NCI-H2196 (cell line): Measurements from ENCODE around the gene FAM193A.
"Not testable (repeated sequence)": the region's sequence is repeated elsewhere in the genome, so short reads cannot be mapped to it uniquely, and the experiment has no call there.

ENCODE experiments used
- DNase-seq: peaks from one replicate; lab custom pipeline; 2025; ENCODE audit not compliant: unreplicated experiment; lab: John Stamatoyannopoulos, UW

Gene FAM193A

GRCh38 chr4:2536193-2537010 lies at the start of gene FAM193A:
FAM193A (plus strand) TSS chr4:2536647; CDS start chr4:2536916, 269 bp downstream.
- DNase-seq: peak; percentile 99

- DNase-seq: no peak
Observed at GRCh38 chr4:2486981-2487380, 49.5 kb upstream of the FAM193A start.

GRCh38 chr4:2487632-2488031 lies 48.8 kb upstream of the FAM193A start:
- no peak for DNase-seq

GRCh38 chr4:2489081-2489805 lies 47.2 kb upstream of the FAM193A start:
- DNase-seq: no peak

- DNase-seq: no peak
Observed at GRCh38 chr4:2489841-2490552, 46.5 kb upstream of the FAM193A start.

- DNase-seq: no peak
Observed at GRCh38 chr4:2492970-2493369, 43.5 kb upstream of the FAM193A start.

- DNase-seq: no peak
Observed at GRCh38 chr4:2494992-2495391, 41.5 kb upstream of the FAM193A start.

- no peak for DNase-seq
Observed at GRCh38 chr4:2497324-2497723, 39.1 kb upstream of the FAM193A start.

GRCh38 chr4:2497931-2498330 lies 38.5 kb upstream of the FAM193A start:
- DNase-seq: no peak

- DNase-seq: no peak
Observed at GRCh38 chr4:2500547-2500946, 35.9 kb upstream of the FAM193A start.

GRCh38 chr4:2501034-2501594 lies 35.3 kb upstream of the FAM193A start:
- no peak for DNase-seq

GRCh38 chr4:2503809-2504208 lies 32.6 kb upstream of the FAM193A start:
- no peak for DNase-seq

- no peak for DNase-seq
Observed at GRCh38 chr4:2507259-2507658, 29.2 kb upstream of the FAM193A start.

- no peak for DNase-seq
Observed at GRCh38 chr4:2507855-2508254, 28.6 kb upstream of the FAM193A start.

- no peak for DNase-seq
Observed at GRCh38 chr4:2510351-2511259, 25.8 kb upstream of the FAM193A start.

GRCh38 chr4:2511645-2512131 lies 24.8 kb upstream of the FAM193A start:
- no peak for DNase-seq

GRCh38 chr4:2512396-2513135 lies 23.9 kb upstream of the FAM193A start:
- DNase-seq: no peak

- not testable (repeated sequence) for DNase-seq
Observed at GRCh38 chr4:2514193-2514592, 22.3 kb upstream of the FAM193A start.

GRCh38 chr4:2514944-2515343 lies 21.5 kb upstream of the FAM193A start:
- DNase-seq: not testable (repeated sequence)
